Sigmoid colon (tissue), 4 donors: ENCODE data around the gene UTP11.

ENCODE experiments used
- EP300 ChIP-seq, 4 donors: sonication (generic); formaldehyde crosslinking; IDR thresholded peaks; one replicate each; pipeline ENCODE4 v1.6.1; 2017; ENCODE audit warnings: antibody characterized with exemption in 4 of 4
- POLR2A ChIP-seq, 2 donors: fragments of 450-650 bp; IDR thresholded peaks; one replicate each; pipeline ENCODE4 v1.6.1; 2016; ENCODE audit warnings: antibody characterized with exemption in 2 of 2, mild to moderate bottlenecking in 2 of 2, moderate library complexity in 2 of 2
- POLR2AphosphoS5 ChIP-seq, 4 donors: sonication (generic); formaldehyde crosslinking; IDR thresholded peaks; one replicate each; pipeline ENCODE4 v1.6.1; 2017; ENCODE audit warnings: antibody characterized with exemption in 4 of 4
- TF ChIP-seq, protein P1 (sequence below), 4 experiments: fragments of 450-650 bp in 3 of 4; fragments of 200-600 bp in 1 of 4; IDR thresholded peaks; one replicate each; pipeline ENCODE4 v1.5.1; 2016 to 2019; ENCODE audit warnings: antibody characterized with exemption in 4 of 4, mild to moderate bottlenecking in 3 of 4, moderate library complexity in 2 of 4

DNA sequence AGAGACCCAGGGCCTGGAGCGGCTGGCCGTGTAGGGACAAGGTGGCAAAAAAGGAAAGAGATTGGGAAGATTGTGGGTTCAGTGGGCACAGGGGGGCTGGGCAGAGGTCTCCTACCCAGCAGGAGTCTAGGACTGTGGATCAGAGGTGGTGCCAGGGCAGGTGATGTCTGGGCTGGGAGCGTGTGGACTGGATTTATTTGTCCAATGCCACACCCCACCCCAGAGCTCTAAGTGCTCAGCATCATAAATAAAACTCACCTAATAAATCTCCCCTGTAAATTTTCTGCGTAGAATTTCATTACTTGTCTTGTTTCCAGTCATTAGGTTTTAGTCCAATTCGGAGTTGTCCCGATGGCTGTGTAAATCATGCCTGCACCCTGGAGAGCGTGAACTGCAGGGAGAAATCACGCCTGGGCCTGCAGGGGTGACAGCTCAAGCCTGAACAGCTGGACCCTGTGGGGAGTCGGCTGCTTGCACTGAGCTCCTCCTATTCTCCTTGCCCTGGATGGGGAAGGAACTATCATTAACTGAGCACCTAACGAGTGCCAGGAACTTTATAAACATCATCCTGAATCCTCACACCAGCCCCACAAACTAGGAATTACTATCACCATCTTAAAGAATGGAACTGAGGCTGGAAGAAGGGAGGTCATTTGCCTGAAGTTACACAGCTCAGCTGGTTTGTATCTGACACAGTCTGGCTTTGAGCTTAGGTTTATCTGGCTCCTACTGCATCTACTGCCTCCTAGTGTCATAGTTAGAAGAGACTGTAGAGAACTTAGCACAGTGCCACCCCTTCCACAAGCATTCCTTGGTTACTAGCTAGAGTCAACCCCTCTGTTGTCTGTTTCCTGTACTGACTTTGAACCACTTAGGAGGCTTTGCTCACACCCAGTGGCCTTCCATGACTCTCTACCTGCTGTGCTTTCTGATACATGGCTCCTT is 59.0 kb downstream of the UTP11 start:
- TF ChIP-seq, protein P1, sequence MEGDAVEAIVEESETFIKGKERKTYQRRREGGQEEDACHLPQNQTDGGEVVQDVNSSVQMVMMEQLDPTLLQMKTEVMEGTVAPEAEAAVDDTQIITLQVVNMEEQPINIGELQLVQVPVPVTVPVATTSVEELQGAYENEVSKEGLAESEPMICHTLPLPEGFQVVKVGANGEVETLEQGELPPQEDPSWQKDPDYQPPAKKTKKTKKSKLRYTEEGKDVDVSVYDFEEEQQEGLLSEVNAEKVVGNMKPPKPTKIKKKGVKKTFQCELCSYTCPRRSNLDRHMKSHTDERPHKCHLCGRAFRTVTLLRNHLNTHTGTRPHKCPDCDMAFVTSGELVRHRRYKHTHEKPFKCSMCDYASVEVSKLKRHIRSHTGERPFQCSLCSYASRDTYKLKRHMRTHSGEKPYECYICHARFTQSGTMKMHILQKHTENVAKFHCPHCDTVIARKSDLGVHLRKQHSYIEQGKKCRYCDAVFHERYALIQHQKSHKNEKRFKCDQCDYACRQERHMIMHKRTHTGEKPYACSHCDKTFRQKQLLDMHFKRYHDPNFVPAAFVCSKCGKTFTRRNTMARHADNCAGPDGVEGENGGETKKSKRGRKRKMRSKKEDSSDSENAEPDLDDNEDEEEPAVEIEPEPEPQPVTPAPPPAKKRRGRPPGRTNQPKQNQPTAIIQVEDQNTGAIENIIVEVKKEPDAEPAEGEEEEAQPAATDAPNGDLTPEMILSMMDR (IDR thresholded peaks at IDR 0.05): no peak
- TF ChIP-seq POLR2A (IDR thresholded peaks at IDR 0.05) (no peak), POLR2AphosphoS5 (IDR thresholded peaks at IDR 0.05) (no peak), EP300 (IDR thresholded peaks at IDR 0.05) (no peak)
